GM18499 (cell line): ENCODE results near the gene PCDHGC3.
A peak's percentile ranks its signal among the peaks of the same experiment; 100 is the strongest.

ENCODE experiments used
- ATAC-seq: cut with Tn5 transposase; IDR thresholded peaks from one replicate; pipeline ENCODE4 v1.9.1; 2021; ENCODE audit warnings: moderate number of reproducible peaks; ENCODE audit not compliant: insufficient read depth, unreplicated experiment

Gene PCDHGC3

GRCh38 chr5:141519605-141520565, 44.1 kb downstream of the PCDHGC3 start:
- ATAC-seq, result no peak

DNA sequence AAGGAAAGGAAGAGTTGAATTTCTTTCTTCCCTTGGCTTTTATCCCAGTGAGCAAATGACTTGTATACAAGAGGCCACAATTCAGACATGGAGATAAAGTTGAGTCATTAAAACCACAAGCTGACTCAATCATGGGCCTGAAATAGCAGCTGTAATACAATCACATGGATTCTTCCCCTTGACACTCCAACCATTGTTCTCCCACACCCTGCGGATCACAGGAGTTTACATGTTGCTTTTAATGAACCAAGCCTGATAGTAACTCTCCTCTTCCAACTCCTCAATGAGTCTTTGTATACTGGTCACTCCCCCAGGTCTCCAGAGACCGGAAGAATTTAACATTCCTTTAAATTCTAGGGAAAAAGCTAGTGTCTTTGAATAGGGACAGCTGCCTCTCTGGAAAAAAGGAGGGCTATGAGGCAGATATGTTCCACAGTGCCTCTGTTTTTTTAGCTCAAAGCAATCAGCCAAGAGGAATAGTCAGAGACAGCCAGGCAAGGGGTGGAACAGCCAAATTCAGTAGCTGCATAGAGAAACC, 45.5 kb downstream of the PCDHGC3 start:
- ATAC-seq, result no peak

DNA sequence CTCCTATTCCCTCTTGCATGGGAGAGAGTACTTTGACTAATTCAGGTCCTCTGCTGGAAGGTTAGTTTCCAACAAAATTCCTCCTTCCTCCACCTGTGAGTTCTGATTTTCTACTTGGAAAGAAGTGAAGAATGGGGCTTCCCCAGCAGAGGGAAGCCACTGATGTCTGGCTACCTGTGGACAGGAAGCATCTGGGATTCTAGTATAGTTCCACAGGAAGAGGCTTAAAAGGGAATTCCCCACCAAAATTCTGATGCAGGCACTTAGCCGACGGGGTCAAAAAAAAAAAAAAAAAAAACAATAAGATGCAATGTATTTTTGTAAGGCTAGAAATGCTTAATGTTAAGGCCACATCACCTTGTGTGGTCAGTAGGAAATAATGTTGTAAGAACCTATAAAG, 46.5 kb downstream of the PCDHGC3 start:
- ATAC-seq, result no peak

DNA sequence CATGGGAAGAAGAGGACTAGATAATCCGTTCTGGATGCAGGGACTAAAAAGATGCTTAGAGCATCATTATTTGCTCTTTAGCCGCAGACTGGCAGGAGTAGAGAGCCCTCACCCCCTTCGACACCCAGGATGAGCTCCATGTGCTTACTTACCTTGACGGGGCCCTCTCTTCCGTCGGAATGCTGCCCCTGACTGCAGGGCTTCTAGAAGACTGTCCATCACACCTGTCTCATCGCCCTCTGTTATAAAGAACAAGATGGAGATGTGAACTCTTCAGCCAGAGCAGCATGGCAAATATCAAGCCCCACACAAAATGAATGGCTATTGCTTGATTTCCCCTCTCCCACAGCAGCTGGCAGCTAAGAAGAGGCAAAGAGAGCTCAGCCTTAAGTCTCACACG, 48.2 kb downstream of the PCDHGC3 start:
- ATAC-seq, result no peak

GRCh38 chr5:141524604-141525597, 49.1 kb downstream of the PCDHGC3 start:
- peak; percentile 41 for ATAC-seq

- no peak for ATAC-seq
These were observed 49.9 kb downstream of the PCDHGC3 start for GRCh38 chr5:141525653-141526052.

DNA sequence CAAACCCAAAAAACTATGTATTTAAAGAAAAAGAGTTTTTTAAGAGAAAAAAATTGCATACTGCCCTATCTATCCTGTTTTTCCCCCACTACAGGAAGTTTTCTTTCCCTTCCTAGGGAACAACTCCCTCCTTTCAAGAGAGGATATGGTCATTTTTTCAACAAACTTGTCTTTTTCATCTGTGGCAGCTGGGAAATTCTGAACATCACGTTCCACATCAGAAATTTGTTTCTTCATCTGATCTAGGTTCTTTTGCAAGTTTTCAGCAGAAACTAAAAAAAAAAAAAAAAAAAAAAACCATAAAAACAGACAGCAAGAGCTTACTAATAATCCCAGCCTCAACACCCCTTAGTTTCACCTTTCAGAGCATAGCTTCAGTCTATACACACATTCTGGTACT, 51.7 kb downstream of the PCDHGC3 start:
- ATAC-seq, result no peak
